HG03064 (cell line): ENCODE data around the gene GPR52.

Experiments
- ATAC-seq: cut with Tn5 transposase; IDR thresholded peaks from one replicate; pipeline ENCODE4 v1.9.1; 2021; ENCODE audit warnings: low read depth; ENCODE audit not compliant: unreplicated experiment

The GPR52 gene

GRCh38 chr1:174465855-174466254, 18.1 kb downstream of the GPR52 start:
- no peak for ATAC-seq

DNA sequence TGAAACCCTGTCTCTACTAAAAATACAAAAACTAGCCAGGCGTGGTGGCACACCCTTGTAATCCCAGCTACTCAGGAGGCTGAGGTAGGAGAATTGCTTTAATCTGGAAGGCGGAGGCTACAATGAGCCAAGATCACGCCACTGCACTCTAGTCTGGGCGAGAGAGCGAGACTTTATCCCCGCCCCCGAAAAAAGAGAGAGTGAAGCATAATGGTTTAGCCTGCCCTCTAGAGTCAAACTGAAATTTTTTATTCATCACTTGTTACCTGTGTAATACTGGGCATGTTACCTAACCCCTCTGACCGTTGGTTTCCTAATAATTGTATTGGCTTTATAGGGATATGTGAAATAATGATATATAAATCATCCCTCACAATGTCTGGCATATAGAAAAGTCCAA, 18.8 kb downstream of the GPR52 start:
- no peak for ATAC-seq

GRCh38 chr1:174469052-174469451, 21.3 kb downstream of the GPR52 start:
- no peak for ATAC-seq

GRCh38 chr1:174469687-174470086, 21.9 kb downstream of the GPR52 start:
- no peak for ATAC-seq

DNA sequence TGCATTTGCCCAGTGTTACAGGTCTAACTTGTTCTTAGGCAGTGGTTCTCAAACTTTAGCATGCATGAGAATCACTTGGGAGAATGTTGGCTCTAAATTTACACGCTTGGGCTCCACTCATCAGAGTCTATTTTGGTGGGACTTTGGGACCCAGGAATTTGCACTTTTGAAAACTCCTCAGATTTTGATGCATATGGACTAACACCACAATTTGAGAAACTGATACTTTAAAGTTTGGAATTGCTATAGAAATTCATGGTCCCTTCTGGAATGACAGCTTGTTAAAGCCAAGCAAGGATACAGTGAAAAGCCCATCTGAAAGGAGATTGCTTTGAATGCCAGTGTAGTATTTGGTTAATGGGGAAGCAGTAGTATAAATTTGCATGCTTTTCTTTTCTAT, 31.5 kb downstream of the GPR52 start:
- ATAC-seq, result no peak

- no peak for ATAC-seq
Measured at GRCh38 chr1:174480324-174480723, 32.6 kb downstream of the GPR52 start.

GRCh38 chr1:174491606-174492005, 43.8 kb downstream of the GPR52 start:
- no peak for ATAC-seq

DNA sequence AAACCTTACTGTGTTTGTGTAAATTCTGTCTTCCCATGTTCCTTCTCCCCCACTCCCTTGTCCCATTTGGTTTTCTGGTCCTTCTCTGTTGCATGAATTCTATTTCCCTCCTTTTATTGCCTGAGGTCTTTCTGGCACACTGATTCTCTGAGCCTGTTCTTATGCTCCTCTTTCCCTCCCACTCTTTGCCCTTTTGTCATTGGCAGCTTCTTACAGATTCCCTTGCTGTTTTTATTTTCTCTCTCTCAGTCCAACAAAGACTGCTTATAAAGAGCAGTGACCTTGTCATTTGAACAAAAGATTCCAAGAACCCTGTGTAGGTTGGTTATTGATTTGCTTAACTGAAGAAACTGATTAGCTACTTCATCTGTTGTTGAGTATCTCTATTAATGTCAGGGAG, 49.7 kb downstream of the GPR52 start:
- no peak for ATAC-seq
